Chondrocyte (in vitro differentiated cells): Measurements from ENCODE around the gene NEK4. TPM values are rescaled to one million over a fixed set of nuclear protein-coding genes. Genes with fewer than 3 reads are reported as not detected.

Experiments used
- DNase-seq: peaks from one replicate; pipeline ENCODE4 v3.0.0; 2021; ENCODE audit warnings: mixed read lengths, low spot score
- H3K27ac Mint-ChIP-seq: one replicate; pipeline ENCODE4 v1.8.0; 2021; ENCODE audit warnings: mild to moderate bottlenecking, moderate library complexity, mixed read lengths; ENCODE audit not compliant: unreplicated experiment
- H3K27me3 Mint-ChIP-seq: 2 replicates; pipeline ENCODE4 v1.8.0; 2021; ENCODE audit warnings: low read depth, mixed read lengths
- H3K36me3 Mint-ChIP-seq: 2 replicates; pipeline ENCODE4 v1.8.0; 2021; ENCODE audit warnings: low read depth, mixed read lengths
- H3K4me1 Mint-ChIP-seq: 2 replicates; pipeline ENCODE4 v1.8.0; 2021; ENCODE audit warnings: low read depth, mild to moderate bottlenecking, mixed read lengths
- H3K4me3 Mint-ChIP-seq: one replicate; pipeline ENCODE4 v1.8.0; 2021; ENCODE audit warnings: mild to moderate bottlenecking, moderate library complexity, mixed read lengths; ENCODE audit not compliant: unreplicated experiment
- H3K9me3 Mint-ChIP-seq: 2 replicates; pipeline ENCODE4 v1.8.0; 2021; ENCODE audit warnings: low read depth, mixed read lengths
- total RNA-seq: library from RNA; stranded (reverse); gene quantifications from 3 replicates; pipeline ENCODE4 v1.2.1, GENCODE V29; 2021
- TF ChIP-seq, protein P1 (sequence below): fragments of 200-600 bp; sonication (generic); IDR thresholded peaks from 2 replicates; pipeline ENCODE4 v1.5.0; 2021; ENCODE audit warnings: antibody characterized with exemption, mild to moderate bottlenecking, moderate library complexity

NEK4 gene
- total RNA-seq, 1 donor from 2014 or later, result 11.6 TPM

DNA sequence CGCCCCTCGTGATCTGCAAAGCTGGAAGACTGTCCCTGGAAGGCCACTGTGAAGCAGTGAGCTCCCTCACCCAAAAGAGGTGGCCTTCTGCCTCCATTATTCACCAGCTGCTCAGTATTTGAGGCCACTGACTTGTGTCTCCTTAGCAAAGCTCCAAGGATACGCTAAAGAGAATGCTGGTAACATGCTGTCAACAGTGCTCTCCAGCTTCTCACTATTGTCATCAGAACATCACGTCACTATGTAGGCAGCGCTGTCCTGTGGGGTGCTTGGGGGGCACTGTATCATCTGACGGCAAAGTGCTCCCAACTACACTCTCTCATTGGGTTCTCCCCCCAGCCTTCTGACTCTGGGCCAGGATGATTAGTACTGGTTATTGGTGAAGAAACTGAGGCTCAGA lies 45.5 kb upstream of the NEK4 start:
- H3K9me3 Mint-ChIP-seq, result no peaks in the 10 kb centered on the region
- TF ChIP-seq, protein P1, sequence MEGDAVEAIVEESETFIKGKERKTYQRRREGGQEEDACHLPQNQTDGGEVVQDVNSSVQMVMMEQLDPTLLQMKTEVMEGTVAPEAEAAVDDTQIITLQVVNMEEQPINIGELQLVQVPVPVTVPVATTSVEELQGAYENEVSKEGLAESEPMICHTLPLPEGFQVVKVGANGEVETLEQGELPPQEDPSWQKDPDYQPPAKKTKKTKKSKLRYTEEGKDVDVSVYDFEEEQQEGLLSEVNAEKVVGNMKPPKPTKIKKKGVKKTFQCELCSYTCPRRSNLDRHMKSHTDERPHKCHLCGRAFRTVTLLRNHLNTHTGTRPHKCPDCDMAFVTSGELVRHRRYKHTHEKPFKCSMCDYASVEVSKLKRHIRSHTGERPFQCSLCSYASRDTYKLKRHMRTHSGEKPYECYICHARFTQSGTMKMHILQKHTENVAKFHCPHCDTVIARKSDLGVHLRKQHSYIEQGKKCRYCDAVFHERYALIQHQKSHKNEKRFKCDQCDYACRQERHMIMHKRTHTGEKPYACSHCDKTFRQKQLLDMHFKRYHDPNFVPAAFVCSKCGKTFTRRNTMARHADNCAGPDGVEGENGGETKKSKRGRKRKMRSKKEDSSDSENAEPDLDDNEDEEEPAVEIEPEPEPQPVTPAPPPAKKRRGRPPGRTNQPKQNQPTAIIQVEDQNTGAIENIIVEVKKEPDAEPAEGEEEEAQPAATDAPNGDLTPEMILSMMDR, result no peak
- no peaks in the 10 kb centered on the region for H3K27me3 Mint-ChIP-seq
- H3K4me1 Mint-ChIP-seq, result no peaks in the 10 kb centered on the region
- no peaks in the 10 kb centered on the region for H3K36me3 Mint-ChIP-seq
- no peak overlapping the region for H3K4me3 Mint-ChIP-seq
- H3K27ac Mint-ChIP-seq, result no peak overlapping the region
- no peak for DNase-seq

DNA sequence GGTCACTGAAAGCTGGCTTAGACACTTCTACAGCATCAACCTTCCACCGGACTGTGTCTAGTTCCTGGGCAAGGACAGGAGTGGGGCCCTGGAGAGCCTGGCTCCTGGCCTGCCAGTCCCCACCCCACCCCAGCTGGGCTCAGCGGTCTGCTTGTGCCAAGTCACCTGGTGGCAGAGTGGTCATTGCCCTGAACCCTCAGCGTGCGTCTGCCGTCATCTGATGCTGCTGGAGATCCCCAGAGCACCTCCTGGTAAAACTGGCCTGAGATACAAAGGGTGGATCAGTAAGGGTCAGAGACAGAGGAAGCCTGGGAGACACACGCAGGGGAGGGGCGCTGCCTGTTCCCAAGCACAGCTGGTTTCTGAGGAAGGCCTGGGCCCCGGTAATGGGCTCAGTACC lies 43.1 kb upstream of the NEK4 start:
- H3K9me3 Mint-ChIP-seq, result no peaks in the 10 kb centered on the region
- H3K27ac Mint-ChIP-seq, result no peak overlapping the region
- TF ChIP-seq, protein P1, result no peak
- no peaks in the 10 kb centered on the region for H3K4me1 Mint-ChIP-seq
- no peak for DNase-seq
- no peak overlapping the region for H3K4me3 Mint-ChIP-seq
- H3K27me3 Mint-ChIP-seq, result no peaks in the 10 kb centered on the region
- no peaks in the 10 kb centered on the region for H3K36me3 Mint-ChIP-seq

DNA sequence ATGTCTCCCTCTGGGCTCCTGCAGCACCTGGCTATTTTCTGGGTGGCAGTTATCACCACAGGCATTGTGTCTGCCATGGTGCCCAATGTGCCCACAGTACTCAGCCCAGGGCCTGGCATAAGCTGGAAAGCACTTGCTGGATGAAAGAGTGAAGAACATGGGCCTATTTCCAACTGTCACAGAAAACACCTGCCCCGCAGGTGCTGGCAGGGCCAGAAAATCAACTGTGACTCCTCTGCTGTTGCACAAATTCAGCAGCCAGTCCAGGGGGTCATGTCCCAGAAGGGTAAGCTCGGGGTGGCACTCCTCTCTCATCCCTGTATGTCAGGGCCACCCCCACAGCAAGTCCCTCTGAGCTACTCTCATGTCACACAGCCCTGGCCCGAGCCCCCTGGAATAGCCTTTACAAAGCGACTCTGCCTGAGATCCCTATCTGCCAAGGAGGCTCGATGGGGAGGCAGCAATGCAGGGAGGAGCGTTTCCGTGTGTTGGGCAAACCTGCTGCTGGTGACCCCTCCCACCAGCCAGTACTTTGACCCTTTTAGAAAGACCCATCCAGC lies 40.8 kb upstream of the NEK4 start:
- H3K9me3 Mint-ChIP-seq, result no peaks in the 10 kb centered on the region
- no peaks in the 10 kb centered on the region for H3K27me3 Mint-ChIP-seq
- TF ChIP-seq, protein P1, result no peak
- H3K4me3 Mint-ChIP-seq, result no peak overlapping the region
- peaks cover 2% of the 10 kb centered on the region for H3K36me3 Mint-ChIP-seq
- no peak for DNase-seq
- no peak overlapping the region for H3K27ac Mint-ChIP-seq
- H3K4me1 Mint-ChIP-seq, result no peaks in the 10 kb centered on the region

DNA sequence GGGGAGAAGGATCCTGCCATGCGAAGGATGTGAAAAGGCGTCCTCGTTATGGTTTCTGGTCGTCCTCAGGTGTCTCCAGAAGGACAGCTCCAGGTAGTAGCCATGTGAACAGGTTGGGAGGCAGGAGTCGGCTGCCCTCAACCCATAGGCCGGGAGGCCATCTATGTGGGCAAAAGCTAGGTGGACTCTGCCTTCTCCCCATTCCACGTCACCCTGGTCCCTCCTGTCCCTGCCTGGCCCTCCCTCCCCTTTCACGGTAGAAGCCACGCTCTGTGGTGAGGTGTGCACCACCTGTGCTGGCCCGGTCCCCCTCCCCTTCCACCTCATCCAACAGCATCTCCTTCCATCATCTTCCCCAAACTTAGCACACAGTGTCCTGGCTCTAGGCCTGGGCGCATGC lies 40.2 kb upstream of the NEK4 start:
- TF ChIP-seq, protein P1, result no peak
- Mint-ChIP-seq H3K36me3 (peaks cover 2% of the 10 kb centered on the region), H3K27me3 (no peaks in the 10 kb centered on the region), H3K4me3 (no peak overlapping the region), H3K27ac (no peak overlapping the region), H3K4me1 (no peaks in the 10 kb centered on the region), H3K9me3 (no peaks in the 10 kb centered on the region)
- DNase-seq, result no peak

DNA sequence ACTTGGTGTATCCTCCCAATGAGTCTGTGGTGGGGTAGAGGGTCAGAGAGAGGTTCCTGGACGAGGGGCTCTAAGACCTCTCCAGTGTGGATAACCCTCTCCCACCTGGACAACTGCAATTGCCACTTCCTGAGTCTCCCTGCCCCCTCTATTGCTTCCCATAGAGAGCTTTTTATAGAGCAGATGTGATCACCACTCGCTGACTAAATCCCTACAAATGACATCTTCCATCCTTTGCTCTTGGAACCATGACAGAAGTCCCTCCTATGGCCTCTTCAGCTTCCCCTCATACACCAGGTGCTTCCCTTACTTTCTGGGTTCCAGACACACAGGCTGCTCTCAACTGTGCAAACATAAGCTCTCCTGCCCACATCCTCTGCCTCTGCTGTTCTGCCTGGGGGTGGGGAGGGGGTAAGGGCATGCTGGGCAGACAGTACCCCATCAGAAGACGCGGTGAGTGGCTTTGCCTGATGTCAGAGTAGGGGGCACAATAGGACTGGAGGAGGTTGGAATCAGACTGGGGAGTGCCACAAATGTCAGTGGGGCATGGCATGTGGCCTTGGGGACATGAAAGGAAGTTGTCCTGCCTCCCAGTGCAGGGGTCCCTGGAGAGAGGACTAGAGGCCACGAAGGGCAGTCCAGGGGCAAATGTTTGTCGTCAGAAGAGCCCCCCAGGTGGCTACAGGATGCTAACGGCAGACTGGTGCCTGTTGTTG lies 39.1 kb upstream of the NEK4 start:
- Mint-ChIP-seq H3K27ac (no peak overlapping the region), H3K4me3 (no peak overlapping the region), H3K36me3 (peaks cover 2% of the 10 kb centered on the region), H3K27me3 (no peaks in the 10 kb centered on the region), H3K4me1 (no peaks in the 10 kb centered on the region), H3K9me3 (no peaks in the 10 kb centered on the region)
- TF ChIP-seq, protein P1, result no peak
- DNase-seq, result no peak
